ENCODE measurements around the gene PTBP2.

The PTBP2 gene

DNA sequence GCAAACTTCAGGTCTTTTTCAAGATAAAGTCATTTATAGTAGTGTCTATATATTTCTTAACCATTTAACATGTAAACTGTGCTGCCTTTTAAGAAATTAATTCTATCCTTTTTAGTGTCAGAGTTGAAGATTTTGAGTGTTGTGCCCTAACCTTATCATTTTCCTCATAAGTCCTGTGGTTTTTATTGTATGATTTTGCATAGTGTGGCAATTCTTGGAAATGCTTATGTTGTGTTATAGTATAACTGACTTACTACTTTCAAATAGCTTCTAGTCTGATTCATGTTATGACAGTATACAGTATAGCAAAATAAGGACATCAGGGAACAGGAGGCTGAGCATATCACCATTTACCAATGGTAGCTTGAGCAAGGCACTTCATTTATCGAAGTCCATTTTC lies 99.1 kb downstream of the PTBP2 start:
- FAIRE-seq (no peak), DNase-seq (ENCODE audit: low spot score) (no peak)

DNA sequence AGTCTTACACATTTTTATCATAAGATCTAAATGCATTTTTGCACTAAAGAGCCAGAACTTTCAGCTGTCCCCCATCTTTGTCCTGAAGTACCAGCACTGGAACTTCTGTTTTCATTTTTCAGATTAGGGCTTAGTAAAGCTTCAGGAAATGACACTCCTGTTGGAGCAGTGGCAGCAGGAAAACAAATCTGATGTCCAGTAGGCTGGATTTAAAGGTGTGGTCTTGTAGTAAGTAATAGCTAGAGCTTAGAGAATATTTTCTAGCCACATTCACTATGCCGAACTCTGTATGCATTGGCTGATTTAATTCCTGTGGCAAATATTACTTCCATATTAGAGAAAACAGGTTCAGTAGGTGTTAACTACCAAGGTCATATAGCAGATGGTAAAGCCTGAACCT lies 103.6 kb downstream of the PTBP2 start:
- no peak for FAIRE-seq
- no peak for DNase-seq (ENCODE audit: low spot score)

DNA sequence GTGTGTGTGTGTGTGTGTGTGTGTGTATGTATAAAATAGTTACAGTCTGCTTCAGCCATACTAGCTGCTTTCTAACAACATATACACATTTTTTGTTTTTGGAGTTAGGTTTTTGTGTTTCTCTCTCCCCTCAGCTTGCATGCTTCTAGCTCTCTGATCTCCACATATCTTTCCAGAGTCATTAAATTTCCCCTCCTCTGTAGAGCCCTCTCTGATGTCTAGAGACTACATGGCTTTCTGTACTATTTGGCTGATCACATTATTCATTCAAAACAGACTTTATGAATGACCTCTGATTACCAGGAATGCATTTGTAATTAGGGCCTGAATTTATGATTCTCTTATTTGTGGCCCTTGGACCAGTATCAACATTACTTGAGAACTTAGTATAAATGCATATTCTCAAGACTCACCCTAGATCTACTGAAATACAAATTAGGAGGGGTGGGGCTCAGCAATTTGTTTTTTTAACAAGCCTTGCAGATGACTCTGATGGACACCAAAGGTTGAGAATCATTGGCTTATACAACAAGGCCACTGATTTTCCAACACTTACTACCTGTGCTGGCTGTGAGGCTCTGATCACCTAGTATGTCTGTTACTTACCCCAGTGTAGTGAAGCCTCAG lies 104.5 kb downstream of the PTBP2 start:
- DNase-seq (ENCODE audit: low spot score) (no peak), FAIRE-seq (no peak)

DNA sequence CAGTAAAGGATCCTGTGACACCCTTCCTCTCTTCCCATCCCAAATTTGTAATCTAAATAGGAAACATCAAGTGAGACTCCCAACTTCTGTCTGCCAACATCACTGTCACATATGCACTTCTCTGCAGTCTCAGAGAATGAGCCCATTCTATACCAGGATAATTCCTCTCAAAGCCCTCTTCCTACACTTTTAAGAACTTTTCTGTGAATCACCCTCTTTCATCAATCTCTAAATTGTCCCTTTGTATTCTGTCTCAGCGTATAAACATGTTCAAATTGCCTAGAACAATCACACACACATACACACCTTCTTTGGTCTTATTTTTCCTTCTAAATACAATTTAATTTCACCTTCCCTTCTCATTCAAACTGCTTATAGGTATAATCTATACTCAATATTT lies 111.8 kb downstream of the PTBP2 start:
- DNase-seq (ENCODE audit: low spot score) (no peak), FAIRE-seq (no peak)

DNA sequence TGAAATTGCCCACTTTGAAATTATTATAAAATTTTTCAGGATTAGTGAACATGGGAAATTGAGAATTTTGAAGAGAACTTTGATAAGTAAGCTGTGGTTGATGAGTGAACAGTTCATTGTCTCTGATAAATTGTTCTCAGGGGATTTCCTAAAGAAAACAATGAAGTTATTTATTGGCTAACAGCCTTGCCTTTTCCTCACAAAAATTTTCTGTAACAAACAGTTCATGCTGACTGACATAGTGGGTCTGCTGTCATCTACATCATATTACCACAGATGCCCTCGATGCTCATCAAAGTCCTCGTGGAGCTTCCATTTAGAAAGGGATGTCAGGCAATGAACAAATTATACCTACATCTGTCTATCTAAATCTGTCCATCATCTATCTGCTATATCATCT lies 113.4 kb downstream of the PTBP2 start:
- DNase-seq (ENCODE audit: low spot score) (no peak), FAIRE-seq (no peak)

DNA sequence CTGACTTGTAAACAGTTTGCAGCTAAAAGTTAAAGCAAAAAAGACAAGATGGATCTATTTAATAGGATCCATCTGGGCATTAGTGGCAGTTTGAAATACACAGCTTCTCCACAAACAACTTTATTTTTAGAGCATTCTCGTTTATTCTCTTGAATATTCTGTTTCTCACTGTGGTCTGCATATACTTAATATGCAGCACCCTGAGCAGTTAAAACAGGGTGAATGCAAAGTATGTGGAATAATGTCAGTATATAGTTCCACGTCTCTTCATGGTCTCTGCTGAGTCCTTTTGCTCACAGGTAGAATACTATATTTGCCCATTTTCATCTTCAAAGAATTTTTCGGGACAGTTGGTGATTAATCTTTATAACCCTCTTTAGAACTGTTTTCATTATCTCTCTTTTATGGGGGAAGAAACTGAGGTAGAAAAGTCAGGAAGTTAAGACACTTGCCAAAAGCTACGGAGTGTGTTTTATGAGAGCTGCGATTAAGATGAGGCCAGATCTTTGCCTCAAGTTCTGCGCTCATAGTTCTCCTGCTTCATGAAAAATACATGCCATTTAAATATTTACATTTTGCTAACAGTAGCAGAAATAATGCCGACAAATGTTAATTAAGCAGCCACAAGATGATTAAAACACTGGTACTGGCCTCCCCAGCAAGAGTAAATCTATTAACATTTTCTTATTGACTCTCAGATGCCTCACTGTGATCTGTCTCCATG lies 115.6 kb downstream of the PTBP2 start:
- DNase-seq (ENCODE audit: low spot score) (no peak), FAIRE-seq (no peak)

DNA sequence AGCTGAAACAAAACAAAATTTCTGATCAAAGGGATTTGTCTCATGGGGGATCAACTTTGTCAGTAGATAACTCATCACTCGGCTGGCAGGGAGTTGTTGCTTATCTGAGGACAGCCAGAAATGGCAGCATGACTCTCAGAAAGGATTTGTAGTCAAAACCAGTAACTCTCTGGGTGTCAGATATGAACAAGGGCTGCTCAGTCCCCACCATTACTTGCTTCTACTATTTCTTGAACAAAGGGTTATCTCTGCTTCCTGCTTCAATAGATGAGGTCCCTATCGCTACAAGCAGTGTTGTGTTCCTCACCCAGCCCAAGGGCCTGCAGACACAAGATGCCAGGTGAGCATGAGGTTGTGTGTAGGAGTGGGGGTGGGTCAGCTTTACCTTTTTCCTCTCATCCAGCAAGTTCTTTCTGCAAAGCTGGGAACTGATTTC lies 116.2 kb downstream of the PTBP2 start:
- no peak for FAIRE-seq
- no peak for DNase-seq (ENCODE audit: low spot score)

DNA sequence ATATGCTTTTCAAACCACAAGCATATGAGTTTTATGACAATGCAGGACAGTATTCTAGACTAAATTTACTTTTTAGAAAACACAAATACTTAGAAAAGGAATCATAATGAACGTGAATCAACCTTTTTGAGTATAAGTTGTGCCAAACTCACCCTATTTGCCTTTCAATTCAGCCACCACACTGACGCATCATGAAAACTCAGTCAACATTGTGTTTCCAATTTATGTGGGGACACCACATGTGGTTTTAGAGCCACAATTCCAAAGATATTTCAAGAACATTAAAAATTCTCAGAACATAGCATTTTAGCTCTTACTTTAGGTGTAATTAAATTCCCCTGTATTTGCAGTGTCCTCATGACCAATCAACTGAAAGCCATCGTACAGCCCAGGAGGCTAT lies 118.8 kb downstream of the PTBP2 start:
- FAIRE-seq (no peak), DNase-seq (ENCODE audit: low spot score) (no peak)

DNA sequence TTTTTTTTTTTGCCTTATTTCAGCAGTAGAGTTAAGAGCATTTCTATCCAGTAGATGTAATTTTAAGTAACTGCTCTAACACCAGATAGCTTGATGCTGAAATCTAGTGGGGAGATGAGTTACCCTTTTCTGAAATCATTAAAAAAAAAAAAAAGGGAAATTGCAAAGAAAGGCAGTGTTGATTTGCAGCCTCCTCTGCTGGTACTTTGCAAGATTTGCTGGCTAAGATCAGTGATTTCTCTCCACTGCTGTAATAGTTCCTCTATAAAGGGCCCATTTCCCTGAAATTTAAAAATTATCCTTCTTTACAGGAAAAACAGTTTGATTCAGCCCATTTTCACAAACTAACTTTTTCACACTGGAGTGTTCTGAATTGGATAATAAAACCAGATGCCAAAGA lies 120.6 kb downstream of the PTBP2 start:
- no peak for FAIRE-seq

DNA sequence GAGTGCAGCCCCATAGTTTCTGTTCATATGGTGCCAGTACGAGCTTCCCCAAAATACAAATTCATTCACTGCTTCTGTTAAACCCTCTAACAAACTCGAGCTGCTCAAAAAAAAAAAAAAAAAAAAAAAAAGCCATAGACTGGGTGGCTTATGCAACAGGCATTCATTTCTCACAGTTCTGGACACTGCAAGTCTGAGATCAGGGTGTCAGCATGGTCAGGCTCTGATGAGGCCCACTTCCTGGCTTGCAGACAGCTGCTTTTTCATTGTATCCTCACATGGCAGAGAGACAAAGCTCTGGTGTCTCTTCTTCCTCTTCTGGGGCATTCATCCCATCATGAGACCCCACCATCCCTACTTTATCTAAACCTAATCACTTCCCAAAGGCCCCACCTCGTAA lies 121.6 kb downstream of the PTBP2 start:
- FAIRE-seq = no peak
- no peak for DNase-seq (ENCODE audit: low spot score)

More for the DNA sequence above, 120.6 kb downstream of the PTBP2 start:
- no peak for DNase-seq (ENCODE audit: low spot score)

DNA sequence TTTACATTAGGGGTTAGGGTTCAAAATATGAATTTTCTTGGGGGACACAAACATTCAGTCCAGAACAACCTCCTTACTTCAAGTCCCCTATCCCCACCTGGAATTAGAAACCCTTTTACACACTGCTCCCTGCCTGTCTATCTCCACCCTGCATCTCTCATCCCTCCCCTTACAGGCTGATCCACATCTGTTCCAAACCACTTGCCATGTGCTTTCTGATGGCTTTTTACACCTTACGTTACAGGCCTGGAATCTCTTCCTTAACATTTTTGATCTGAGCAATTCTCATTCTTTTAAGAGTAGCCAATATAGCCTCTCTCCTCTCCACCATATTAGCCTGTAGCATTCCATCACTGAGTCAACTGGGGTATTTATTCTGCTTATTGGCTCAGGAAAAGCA lies 122.0 kb downstream of the PTBP2 start:
- FAIRE-seq = no peak
- DNase-seq (ENCODE audit: low spot score) = no peak

DNA sequence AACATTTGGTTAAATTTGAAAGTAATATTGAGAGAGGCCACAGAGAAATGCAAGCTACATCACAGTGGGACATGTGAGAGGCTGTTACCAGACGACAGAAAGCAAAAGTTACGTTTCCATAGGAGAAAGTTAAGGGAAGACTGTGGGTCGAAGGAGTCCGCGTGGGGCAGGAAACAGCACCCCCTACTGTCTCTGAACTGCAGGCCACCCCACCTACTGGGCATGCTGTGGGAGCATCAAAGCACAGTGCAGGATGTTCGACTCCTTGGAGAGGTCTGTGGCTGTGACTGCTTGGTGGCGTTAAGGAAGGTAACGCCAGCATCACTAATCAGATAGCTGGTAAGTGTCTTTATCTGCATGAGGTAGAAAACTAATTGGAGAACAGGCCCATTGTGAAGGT lies 123.9 kb downstream of the PTBP2 start:
- DNase-seq (ENCODE audit: low spot score) (no peak), FAIRE-seq (no peak)

DNA sequence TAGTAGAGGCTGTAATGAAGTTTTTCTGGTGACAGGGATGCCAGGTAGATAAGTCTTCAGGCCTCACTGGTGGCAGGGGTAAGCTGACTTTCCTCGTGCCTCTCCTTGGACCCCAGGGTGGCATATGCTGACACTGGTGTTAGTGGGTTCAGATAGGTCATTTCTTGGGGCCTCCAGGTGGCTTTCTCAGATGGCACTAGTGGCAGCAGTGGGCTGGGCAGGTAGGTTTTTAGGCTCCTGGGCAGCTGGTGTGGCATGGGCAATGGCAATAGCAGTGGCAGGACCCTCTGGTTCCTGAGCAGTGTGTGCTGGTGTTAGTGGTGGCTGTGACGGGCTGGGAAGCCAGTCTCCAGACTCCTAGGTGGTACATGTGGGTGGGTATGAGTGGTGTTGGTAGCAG lies 140.3 kb downstream of the PTBP2 start:
- no peak for FAIRE-seq
- no peak for DNase-seq (ENCODE audit: low spot score)

DNA sequence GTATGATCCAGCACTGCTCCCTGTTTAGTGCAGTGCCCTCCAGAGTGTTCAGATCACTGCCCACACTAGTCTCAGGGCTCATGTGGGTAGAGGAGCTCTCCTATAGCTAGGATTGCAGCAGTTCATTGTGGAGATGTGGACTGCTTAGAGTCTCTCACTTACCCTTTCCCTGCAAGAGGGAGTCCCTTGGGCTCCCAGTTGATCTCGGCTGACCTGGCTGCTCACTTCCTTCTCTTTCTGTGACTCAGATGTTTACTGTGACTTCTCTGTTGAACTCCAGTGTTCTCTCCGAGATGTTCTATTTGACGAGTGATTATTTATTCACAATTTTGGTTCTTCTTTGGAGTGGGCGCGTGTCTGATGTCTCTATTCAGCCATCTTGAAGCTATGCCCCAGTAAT lies 141.9 kb downstream of the PTBP2 start:
- FAIRE-seq (no peak), DNase-seq (ENCODE audit: low spot score) (no peak)

Data from RCC 7860 (cell line).